Left renal pelvis (tissue), 4 donors: Measurements from ENCODE around the gene DIO3. TPM values are rescaled to one million over a fixed set of nuclear protein-coding genes. Genes with fewer than 3 reads are reported as not detected.
"Not testable (repeated sequence)": the region's sequence is repeated elsewhere in the genome, so short reads cannot be mapped to it uniquely, and the experiment has no call there.

Experiments
- DNase-seq, 4 donors: peaks; one replicate each; pipeline ENCODE4 v3.0.0-alpha.2; 2013; ENCODE audit warnings: low read depth in 4 of 4, low spot score in 3 of 4
- polyA plus RNA-seq, 4 donors: library from polyadenylated mRNA; unstranded; fragments of 120-200 nt; gene quantifications; one replicate each; pipeline ENCODE4 v1.2.1, GENCODE V29; 2013; ENCODE audit not compliant: insufficient read length in 4 of 4

The DIO3 gene
- polyA plus RNA-seq, 4 donors: 0.12 to 0.29 (median 0.15) TPM

DNA sequence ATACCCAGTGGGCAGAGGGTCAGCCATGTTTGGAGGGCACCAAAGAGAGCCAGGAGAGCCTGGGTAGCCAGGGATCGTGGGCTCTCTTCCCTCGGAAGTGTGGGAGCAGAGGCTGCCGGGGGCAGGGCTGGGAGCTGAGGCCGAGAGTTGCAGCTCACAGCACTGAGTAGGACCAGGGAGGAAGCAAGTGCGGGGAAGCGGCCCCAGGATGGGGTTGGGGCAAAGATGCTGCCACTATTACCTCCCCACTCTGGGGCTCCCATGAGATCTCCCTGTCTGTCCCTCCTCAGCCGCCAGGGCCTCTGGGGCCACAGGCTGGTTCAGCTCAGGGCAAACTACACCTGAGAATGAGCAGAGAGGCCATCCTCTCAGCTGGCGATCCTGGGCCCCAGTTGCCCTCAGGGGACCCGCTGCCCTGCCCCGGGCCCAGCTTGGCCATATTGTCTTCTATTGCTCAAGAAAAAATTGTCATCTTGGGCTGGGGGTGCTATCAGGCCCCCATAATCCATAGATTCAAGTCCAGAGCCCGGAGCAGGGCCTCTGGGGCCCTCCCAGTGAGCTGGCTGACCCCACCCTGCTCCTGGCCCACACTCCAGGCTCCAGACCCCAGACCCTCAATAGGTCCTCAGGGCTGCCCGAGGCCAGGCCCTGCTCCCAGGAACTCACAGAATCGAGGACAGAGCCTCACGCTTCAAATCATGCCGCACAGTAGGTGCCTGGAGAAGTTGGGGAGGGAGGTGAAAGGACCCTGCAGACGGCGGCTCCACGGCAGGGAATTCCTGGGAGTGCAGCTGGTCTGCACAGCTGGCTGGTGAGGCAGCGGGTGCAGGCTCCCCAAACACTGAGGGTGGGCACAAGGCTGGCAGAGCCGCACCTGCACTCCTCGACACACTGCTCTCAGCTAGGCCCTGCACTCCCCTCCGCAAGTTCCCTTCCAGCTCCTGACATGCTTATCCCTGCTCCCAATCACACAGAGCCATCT is 20.5 kb upstream of the DIO3 start:
- DNase-seq: no peak

DNA sequence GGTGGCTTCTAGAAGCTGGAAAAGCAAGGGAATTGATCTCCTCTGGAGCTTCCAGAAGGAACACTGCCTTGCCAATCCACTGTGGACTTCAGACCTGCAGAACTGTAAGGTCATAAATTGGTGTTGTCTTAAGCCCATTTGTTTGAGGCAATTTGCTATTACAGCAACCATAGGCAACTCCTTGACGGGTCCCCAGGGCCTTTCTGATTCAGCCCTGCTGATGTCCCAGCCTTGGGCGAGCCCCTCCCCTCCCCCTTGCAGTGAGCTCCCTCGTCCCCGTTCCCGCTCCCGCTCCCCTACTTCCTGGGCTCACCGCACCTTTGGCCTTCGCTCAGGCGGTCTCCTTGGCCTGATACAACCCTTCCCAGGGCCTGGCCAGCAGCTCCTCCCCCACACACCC is 18.9 kb upstream of the DIO3 start:
- no peak for DNase-seq

DNA sequence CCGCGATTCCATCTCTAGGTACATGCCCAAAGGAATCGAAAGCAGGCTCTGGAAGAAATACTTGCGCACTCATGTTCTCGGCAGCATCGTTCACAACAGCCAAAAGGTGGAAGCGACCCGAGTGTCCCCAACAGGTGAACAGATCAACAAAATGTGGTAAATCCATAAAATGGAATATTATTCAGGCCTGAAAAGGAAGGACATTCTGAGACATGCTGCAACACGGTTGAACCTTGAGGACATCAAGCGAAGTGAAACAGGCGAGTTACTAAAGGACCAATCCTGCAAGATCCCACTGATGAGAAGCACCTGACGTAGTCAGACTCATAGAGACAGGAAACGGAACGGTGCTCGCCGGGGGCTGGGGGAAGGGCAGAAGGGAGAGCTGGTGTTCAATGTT is 17.5 kb upstream of the DIO3 start:
- DNase-seq: no peak

DNA sequence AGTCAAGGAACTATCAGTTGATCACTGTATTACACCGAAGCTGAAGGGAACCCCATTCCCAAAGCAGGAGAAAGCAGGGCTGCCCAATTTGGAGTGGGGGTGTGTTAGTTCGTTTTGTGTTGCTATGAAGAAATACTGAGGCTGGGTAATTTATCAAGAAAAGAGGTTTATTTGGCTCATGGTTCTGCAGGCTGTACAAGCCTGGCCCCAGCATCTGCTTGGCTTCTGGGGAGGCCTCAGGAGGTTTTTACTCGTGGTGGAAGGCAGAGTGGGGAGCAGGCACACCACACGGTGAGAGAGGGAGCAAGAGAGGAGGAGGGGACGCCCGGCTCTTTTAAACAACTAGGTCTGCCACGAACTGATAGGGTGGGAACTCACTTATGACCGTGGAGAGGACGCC is 16.7 kb upstream of the DIO3 start:
- DNase-seq: no peak

DNA sequence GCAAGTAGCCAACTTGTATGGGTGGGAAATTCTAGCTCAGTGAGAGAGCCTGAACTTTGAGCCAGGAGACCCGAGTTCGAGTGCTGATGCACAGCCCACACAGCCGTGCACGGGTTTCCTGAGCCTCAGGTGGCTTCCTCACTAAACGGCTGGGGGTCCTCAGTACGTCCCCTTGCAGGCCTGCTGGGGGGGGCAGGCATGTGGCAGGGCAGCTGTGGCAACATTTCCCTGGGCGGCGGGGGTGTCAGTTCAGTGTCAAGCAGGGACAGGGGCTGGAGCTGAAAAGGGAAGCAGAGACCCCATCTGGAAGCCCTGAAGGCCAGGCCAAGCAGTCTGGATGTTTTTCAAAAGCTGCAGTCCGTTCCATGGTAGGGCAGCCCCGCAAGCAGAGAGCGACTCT is 14.6 kb upstream of the DIO3 start:
- DNase-seq: no peak

DNA sequence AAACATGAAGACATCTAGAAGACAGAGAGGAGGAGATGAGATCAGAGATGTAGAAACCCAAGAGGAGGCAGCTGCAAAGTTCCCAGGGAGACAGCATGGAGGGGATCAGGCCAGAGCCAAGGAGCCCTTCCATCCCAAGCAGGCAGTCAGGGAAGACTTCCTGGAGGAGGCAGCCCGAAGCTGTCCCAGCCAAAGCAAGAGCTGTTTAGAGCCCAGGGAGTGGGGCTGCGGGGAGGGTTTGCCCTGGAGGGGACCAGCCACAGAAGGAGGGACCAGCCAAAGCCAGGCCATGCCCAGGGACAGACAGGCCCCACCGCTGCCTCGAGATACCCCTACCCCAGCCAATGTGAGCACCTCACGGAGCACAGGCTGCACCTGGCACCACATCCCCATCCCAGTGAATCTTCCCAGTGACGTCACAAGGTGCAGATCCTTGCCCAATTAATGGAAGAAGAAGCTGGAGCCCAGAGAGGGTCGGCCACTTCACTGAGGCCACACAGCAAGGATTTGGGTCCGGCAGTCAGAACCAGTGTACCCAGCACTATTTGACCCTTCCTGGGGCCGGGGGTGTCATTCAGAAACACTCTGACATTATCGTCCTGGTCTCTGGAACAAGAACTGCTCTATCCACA is 14.1 kb upstream of the DIO3 start:
- no peak for DNase-seq

DNA sequence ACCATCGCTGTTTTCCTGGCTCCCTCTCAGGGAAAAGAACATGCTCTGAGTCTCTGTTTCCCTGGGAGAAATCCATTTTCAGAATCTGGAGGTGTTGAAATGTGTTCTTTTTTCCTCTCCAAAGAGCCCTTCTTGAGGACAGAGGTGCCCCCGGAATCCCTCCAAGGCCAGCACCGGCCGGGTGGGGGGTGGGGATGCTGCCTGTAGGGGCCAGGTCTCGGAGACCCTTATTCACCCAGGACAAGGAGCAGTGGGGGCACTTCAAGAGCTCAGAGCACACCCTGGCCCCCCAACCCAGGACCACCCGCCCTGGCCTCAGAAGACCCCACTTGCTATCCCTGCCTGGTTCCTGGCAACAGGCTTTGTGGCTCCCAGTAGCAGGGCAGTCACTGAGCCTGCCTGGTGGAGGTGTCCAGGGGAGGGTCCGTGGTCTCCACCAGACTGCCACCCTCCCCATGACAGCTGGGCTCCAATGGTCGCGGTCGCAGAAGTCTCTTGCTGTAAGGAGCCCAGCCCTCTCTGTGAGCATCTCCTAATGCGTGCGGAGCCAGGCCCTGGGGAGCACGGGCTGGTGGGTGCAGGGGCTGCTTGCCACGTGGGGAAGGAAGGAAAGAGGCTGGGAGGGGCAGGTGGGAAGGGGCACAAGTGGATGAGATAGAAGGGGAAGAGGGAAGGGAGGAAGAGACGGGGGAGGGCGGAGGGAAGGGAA is 13.2 kb upstream of the DIO3 start:
- DNase-seq: no peak

DNA sequence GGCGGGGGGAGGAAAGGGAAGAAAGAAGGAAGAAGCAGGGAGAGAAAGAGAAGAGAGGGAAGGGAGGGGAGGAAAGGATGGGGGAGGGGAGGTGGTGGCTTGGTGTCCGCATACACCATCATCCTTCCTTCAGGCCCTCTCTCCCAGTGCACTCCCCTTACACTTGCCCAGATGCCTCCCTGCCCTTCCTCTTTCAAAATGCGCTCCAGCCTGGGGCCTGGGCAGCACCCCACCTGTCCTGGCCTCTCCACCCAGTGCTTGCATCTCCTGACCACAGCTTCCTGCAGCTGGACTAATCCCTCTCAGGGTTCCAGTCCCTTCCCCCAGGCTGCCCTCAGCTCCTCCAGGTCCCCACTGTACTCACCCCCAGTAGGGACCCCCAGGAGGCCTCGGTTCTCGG is 12.6 kb upstream of the DIO3 start:
- DNase-seq: no peak

DNA sequence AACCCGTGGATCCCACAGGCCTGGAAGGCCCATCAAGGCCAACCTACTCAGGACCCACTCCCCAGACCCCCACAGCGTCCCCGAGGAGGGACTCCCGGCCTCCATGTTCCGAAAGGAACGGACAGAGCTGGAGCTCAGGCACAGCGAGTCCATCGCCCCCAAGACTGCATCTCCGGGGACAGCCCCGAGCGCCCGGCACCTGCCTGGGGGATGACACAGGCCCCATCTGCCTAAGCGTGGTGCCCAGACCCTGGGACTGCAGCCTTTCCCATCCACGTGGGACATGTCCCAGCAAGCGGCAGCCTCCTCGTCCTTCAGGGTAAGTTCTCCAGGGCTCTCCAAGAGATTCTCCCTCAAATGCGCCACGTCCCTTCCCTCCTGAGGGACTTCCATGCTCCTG is 12.1 kb upstream of the DIO3 start:
- DNase-seq: no peak

DNA sequence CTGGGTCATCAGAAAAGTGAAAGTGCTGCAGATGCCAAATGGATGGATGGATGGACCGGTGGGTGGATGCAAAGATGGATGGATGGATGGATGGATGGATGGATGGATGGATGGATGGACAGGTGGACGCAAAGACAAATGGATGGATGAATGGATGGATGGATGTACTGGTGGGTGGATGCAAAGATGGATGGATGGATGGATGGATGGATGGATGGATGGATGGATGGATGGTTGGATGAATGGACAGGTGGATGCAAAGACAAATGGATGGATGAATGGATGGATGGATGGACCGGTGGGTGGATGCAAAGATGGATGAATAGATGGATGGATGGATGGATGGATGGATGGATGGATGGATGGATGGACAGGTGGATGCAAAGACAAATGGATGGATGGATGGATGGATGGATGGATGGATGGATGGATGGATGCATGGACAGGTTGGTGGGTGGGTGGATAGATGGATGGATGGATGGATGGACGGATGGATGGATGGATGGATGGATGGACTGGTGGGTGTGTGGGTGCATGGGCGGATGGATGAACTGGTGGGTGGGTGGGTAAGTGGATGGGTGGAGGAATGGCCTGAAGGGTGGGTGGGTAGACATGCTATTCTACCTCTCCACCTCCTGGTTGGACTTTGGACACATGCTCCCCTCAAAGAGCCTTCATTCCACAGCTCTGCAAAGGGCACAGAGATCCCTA is 10.9 kb upstream of the DIO3 start:
- not testable (repeated sequence) for DNase-seq

DNA sequence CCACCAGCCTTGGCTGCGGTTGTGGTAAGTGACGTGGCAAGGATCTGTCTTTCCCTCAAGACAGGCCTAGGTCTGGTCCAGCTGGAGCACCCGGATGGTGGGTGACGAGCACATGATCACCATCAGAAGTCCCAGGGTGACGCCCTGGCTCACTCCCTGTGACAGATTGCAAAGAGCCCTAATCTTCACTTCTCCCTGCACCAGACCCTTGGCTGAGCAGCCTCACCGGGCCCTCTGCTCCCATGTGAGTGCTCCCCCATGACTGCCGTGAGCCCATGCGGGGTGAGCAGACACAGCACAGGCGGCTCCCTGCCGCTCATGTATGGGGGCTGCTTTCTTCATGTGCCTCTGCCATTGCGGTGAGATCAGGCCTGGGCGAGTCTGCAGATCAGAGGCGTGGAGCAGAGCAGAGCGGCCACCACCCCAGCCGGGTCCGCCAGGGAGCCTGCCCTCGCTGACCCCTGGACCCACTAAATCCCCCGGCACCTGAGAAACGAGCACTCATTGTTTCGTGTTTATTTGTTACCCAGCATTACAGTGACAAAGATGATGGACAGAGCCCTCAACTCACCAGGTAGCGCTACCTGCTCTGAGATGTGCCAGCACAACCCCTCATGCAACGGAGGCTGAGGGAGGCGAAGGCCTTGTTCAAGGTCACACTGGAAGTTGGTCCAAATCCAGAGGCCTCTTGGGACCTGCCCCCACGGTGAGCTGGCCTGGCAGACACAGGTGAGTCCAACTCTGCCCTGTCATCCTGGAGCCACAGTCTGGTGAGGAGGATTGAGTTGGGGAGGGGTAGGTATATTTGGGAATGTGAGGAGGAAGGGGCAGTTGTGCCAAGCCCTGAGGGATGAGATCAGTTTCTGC is 9.3 kb upstream of the DIO3 start:
- no peak for DNase-seq

DNA sequence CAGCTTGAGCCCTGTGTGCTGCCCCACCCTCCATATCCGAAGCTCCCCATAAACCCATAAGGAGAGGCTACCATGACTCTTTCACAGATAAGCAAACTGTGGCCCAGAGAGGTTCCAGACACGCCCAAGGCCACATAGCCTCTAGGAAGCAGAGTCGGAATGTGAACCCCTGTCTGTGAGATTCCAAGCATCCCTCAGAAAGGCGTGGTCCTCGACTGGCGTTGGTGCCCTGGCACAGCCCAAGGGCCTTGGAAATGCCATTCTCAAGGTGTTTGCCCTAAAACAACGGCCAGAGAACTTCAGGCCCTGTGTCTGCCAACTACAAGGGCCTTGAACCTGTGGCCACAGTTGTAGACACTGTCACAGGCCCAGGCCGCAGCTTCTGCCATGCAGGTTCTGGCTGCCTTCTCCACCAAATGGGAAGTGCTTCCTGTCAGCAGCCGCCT is 8.5 kb upstream of the DIO3 start:
- DNase-seq: no peak

DNA sequence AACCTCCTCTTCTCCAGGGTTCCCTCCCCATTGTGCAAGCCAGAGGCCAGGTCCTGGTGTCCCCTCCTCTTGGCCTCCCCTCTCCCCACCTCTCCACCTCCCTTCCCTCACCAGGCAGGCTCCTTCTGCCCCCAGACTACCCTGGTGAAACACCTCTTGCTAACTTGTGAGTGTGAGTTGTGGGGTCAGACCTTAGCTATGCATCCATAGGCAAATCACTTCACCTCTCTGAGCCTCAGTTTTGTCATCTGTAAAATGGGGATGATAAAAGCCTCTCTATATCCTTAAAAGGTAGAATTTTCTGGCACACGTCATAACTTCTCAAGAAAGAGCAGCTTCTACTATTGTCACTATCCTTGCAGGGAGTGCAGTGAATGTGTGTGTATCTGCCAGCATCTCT is 7.9 kb upstream of the DIO3 start:
- DNase-seq: no peak

DNA sequence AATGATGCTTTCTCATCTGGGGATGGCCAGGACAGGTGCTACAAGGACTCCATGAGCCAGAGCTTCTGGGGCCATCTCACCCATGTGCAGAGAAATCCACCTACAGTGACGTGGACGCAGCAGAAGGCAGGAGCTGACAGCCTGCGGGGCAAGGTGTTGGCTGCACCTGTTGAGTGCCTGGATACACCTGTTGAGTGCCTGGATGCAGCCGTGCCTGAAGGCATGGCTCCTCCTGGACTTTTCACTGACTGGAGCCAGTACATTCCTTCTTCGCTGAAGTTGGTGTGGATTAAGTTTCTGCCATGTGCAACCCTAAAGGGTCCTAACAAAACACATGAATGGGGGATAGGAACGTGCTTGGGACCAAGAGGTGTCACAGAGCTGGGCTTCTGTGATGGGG is 7.4 kb upstream of the DIO3 start:
- DNase-seq: no peak

DNA sequence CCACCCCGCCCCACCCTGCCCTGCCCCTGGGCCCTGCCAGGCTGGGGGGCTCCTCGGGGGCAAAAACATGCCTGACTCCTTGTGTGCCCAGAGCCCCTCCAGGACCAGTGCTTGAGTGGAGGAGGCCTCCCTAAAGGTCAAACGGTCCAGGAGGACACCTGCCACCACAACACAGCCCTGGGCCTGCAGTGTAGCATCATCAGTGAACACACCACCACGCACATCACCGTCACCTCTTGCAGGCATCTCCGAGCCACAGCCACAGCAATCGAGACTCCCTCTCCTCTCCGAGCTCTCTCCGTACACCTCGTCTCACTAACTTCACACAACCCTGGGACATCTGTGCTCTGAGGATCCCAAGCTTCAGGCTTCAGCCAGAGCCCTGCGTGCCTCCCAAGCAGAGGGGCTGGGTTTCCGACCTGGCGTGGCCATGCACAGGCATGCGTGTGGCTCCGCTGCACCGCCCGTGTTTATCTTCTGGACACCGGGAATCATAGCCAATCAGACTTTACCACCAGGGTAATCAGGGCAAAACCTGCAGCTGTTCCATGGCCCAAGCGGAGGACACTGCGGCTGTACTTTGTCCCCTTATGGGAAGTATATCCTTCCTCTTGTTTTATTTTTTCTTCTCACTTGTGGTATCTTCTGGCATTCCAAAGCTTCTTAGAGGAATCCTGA is 6.2 kb upstream of the DIO3 start:
- no peak for DNase-seq

DNA sequence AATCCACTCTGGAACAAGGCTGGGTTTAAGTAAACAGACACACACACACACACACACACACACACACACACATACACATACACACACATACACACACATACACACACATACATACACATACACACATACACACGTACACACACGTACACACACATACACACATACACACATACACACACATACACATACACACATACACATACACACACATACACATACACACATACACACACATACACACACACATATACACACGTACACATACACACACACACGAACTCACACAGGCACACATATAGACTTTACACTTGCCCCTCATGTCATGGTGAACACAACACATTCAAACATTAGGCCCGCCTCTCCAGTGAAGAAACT is 5.6 kb upstream of the DIO3 start:
- not testable (repeated sequence) for DNase-seq

DNA sequence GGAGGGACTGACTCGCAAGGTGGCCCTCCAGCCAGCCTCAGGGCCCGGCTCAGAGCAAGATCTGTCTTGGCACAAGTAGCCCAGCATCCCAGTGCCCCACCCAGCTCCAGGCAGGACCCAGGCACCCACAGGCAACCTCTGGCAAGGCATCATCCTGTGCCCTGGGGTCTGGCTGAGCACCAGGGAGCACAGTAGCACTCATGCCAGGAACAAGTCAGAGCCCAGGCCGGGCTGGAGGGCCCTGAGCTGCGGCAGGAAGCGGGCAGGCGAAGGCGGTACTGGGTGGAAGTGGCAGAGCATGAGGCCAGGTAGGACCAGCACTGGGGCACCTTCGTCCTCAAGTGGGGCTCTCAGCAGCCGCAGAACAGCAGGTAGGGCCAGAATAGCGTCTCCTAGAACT is 5.2 kb upstream of the DIO3 start:
- DNase-seq: no peak

DNA sequence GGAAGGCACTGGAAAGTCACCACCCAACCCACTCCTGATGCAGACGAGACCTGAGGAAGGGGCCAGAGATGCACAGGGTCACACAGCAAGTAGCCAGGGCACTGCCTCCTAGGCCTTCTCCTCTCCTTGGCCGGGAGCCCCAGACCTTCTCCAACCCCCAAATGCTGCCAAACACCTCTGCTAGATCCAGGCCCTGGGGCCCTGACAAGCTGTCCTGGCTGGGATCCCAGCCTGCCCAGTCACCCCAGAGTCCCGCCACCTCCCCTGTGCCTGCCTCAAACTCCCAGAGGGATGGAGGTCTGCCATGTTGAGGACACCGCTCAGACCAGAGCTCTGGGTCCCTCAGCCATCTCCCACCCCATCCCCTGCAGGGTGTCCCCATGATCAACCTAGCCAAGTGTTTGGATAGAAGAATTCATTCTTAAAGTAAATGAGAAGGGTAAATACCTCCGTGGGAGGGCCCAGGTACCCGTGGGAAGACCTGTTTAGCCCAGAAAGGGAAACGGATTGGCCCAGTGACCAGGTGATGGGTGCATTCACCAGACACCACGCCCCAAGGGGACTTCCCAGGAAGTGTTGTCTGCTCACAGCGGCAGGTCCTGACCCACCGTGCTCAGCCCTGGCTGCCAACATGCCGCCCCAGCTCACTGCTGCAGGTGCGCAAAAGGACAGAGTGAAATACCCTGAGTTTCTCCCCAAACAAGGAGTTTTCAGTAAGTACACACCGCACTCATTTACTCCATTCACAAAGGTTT is 4.6 kb upstream of the DIO3 start:
- DNase-seq: no peak

DNA sequence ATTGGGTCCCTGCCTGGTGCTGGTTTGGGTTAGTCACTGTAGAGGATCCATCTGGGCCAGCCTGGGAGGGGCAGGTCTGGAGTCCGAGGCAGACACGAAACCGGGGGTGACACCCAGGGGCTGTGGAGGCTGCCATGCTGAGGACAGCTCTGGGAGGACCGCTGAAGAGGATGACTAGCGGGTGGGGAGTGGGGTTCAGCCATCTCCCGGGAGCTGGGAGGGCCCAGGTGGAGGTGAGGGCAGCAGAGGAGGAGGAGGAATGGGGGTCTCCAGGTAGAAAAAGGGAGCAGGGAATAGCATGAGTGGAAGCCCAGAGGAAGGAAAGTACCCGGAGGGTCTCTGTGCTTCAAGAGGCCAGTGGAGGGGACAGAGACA is 4.0 kb upstream of the DIO3 start:
- DNase-seq: no peak
